Activated CD8-positive, alpha-beta memory T cell treated with anti-CD3 and anti-CD28 coated beads, Interleukin-2, amount 10 ng/mL, durations not matched to agents 7 days and 5 days (primary cell): ENCODE data around the gene LYRM7. TPM values are rescaled to one million over a fixed set of nuclear protein-coding genes. Genes with fewer than 3 reads are reported as not detected.

Experiments
- ATAC-seq: fragments of 150-1000 bp; cut with Tn5 transposase; one replicate; pipeline ENCODE4 v1.10.0; 2021; ENCODE audit warnings: moderate library complexity
- CTCF ChIA-PET: fragments of 350-600 bp; sonication (Branson Sonifier 250); formaldehyde crosslinking; loops from one replicate; lab custom pipeline; 2021; ENCODE audit warnings: antibody characterized with exemption; lab: Charles Lee
- DNase-seq: peaks from one replicate; pipeline ENCODE4 v3.0.0-alpha.2; 2020
- H3K27ac Mint-ChIP-seq: one replicate; pipeline ENCODE4 v1.8.0; 2021; ENCODE audit warnings: mild to moderate bottlenecking, mixed read lengths
- H3K27me3 Mint-ChIP-seq: one replicate; pipeline ENCODE4 v1.8.0; 2021; ENCODE audit warnings: mixed read lengths
- H3K36me3 Mint-ChIP-seq: one replicate; pipeline ENCODE4 v1.8.0; 2021; ENCODE audit warnings: mild to moderate bottlenecking, mixed read lengths
- H3K4me1 Mint-ChIP-seq: one replicate; pipeline ENCODE4 v1.8.0; 2021; ENCODE audit warnings: mixed read lengths
- H3K4me3 Mint-ChIP-seq: one replicate; pipeline ENCODE4 v1.8.0; 2021; ENCODE audit warnings: mild to moderate bottlenecking, moderate library complexity, mixed read lengths
- H3K9me3 Mint-ChIP-seq: one replicate; pipeline ENCODE4 v1.8.0; 2022; ENCODE audit warnings: low read depth, mixed read lengths
- total RNA-seq, 2 experiments: library from RNA; stranded (reverse); gene quantifications; one replicate each; pipeline ENCODE4 v1.2.3, GENCODE V29; 2021

The LYRM7 gene
- total RNA-seq, 2 experiments from 2014 or later = 12.2 to 15.4 TPM

DNA sequence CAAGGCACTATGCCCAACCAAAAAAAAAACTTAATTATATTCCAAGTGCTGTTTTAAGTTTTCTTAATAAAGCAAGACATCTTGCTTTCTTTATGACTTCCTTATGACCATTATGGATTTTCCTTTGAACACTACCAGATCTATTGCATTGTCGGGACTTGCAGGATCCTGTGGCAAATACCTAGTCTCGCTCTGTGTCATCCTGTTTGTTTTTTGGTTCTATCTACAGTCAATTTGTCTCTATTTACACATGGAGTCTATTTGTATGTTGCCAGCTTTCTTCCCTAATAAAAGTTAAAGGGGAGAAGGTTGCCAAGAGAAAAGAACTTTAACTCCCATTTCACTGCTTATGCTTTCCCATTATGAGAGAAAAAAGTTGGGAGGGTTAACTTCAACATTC lies 10.6 kb upstream of the LYRM7 start:
- peaks cover 48% of the 10 kb centered on the region for H3K4me1 Mint-ChIP-seq
- H3K27ac Mint-ChIP-seq = no peak overlapping the region
- H3K27me3 Mint-ChIP-seq = no peaks in the 10 kb centered on the region
- H3K4me3 Mint-ChIP-seq = no peak overlapping the region
- peaks cover 73% of the 10 kb centered on the region for H3K36me3 Mint-ChIP-seq
- no peak for DNase-seq
- CTCF ChIA-PET = interaction anchor here (0.8 to 1.3 kb wide), 2 partner anchors 222 to 254 kb away, joined by 3 read pairs; no protein-coding TSS in a partner anchor
- no peaks in the 10 kb centered on the region for H3K9me3 Mint-ChIP-seq
- ATAC-seq = no peak

GRCh38 chr5:131163276-131164119 lies 7.2 kb upstream of the LYRM7 start:
- no peaks in the 10 kb centered on the region for H3K9me3 Mint-ChIP-seq
- H3K36me3 Mint-ChIP-seq = peaks cover 53% of the 10 kb centered on the region
- no peaks in the 10 kb centered on the region for H3K27me3 Mint-ChIP-seq
- CTCF ChIA-PET = interaction anchor here (0.9 to 1.2 kb wide), 4 partner anchors 101 to 251 kb away, joined by 3 to 4 read pairs (median 4); partner anchors contain the start of gene CDC42SE2
- ATAC-seq (no peak), DNase-seq (no peak)
- H3K27ac Mint-ChIP-seq = peak overlapping the region; percentile 90
- H3K4me1 Mint-ChIP-seq = peaks cover 49% of the 10 kb centered on the region
- peak overlapping the region; percentile 83 for H3K4me3 Mint-ChIP-seq

DNA sequence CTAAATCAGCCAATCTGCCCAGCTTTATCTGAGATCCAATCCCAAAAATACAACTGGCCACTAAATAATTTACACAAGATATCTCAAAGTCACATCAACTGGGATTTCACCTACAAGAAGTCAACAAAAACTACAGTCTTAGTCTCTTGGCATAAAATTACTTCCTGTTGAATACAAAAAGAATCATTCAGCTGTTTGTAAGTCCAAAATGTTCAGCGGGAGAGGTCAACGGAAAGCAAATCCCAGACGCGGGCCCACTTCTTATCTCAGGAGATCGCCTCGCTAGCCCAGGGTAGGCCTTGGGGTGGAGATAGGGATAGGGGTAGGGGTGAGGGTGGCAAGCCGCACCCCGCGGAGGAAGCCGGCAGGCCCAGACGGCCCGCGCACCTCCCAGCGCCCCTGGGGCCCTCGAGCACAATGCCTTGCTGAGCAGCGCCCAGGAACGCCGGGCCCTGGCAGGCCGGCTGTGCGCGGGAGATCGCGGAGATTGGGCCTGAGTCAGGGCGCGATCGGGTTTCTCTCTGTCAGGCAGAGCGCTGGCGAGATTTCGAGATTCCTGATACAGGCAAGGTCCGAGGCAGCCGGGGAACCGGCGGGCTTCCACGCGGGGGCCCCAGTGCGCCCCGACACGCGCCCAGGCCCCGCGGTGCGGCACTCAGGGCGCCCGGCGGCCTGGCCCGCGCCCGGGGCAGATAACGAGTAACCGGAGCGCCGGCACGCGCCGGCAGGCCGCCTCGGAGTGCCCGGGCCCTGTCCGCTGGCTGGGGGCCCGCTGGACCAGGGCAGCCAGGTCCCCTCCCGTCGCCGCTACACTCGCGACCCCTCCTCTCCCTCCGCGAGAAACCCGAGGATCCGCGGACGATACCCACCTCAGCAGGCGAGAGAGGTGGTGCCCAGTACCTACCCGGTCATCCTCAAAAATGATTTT lies 6.3 kb upstream of the LYRM7 start:
- Mint-ChIP-seq H3K27me3 (no peaks in the 10 kb centered on the region), H3K9me3 (no peaks in the 10 kb centered on the region), H3K27ac (peak overlapping the region; percentile 97), H3K4me3 (peak overlapping the region; percentile 83), H3K36me3 (peaks cover 43% of the 10 kb centered on the region), H3K4me1 (peaks cover 46% of the 10 kb centered on the region)
- ATAC-seq (peak; percentile 77), DNase-seq (peak; percentile 83)
- CTCF ChIA-PET = interaction anchor here (0.9 to 1.3 kb wide), 7 partner anchors 10 to 250 kb away, joined by 3 to 6 read pairs (median 4); partner anchors contain the start of gene CDC42SE2

DNA sequence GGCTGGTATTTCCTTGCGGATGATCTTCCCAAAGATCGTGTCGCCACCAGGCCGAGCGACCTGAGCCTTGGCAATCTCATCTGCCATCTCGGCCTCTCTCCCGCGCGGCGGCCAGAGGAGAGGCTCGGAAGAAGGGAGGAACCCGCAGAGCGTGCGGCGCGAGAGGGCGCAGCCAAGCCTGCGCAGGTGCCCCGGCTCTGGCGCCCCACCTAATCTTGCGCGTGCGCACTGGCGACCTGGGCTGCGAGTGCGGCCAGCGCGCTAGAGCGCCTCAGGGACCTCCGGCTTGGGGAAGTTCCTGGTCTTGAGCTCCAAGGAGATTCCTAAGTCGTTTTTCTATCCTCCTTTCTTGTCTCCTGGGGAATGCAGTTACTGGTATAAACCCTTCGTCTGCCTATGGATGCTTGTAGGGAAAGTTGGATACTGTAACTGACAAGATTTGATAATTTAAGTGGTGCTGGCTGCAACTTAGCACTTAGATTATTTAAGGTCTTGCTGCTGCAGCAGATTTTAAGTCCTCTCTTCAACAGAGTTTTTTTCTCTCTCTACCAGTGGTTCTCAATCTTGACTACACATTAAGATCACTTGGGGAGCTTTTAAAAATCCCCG lies 5.5 kb upstream of the LYRM7 start, which contains the start of gene HINT1:
HINT1 (minus strand) TSS at position 138 of the 609 bp plus-strand sequence; CDS start at position 87, 51 bp downstream.
- H3K36me3 Mint-ChIP-seq = peaks cover 37% of the 10 kb centered on the region
- CTCF ChIA-PET = interaction anchor here (0.6 to 1.5 kb wide), 12 partner anchors 9 to 251 kb away, joined by 3 to 6 read pairs (median 3); no protein-coding TSS in a partner anchor
- peak; percentile 87 for ATAC-seq
- DNase-seq = peak; percentile 95
- H3K27ac Mint-ChIP-seq = peak within 1 kb of the TSS; percentile 97
- peaks cover 48% of the 10 kb centered on the region for H3K4me1 Mint-ChIP-seq
- H3K27me3 Mint-ChIP-seq = no peaks in the 10 kb centered on the region
- no peaks in the 10 kb centered on the region for H3K9me3 Mint-ChIP-seq
- peak within 1 kb of the TSS; percentile 83 for H3K4me3 Mint-ChIP-seq

DNA sequence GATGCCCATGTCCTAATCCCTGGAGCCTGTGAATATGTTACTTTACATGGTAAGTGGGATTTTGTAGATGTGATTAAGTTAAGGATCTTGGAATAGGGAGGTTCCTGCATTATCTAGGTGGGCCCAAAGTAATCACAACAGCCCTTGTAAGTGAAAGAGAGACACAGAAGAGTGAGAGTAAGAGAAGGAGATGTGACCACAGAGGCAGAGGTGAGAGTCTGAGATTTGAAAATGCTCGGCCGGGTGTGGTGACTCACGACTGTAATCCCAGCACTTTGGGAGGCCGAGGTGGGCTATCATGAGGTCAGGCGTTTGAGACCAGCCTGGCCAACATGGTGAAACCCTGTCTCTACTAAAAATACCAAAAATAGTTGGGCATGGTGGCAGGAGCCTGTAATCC lies 3.1 kb upstream of the LYRM7 start:
- H3K4me3 Mint-ChIP-seq = no peak overlapping the region
- DNase-seq (no peak), ATAC-seq (no peak)
- peaks cover 48% of the 10 kb centered on the region for H3K4me1 Mint-ChIP-seq
- H3K9me3 Mint-ChIP-seq = no peaks in the 10 kb centered on the region
- peaks cover 15% of the 10 kb centered on the region for H3K36me3 Mint-ChIP-seq
- H3K27ac Mint-ChIP-seq = no peak overlapping the region
- CTCF ChIA-PET = no interaction called here
- H3K27me3 Mint-ChIP-seq = no peaks in the 10 kb centered on the region

- H3K9me3 Mint-ChIP-seq = no peaks in the 10 kb centered on the region
- H3K4me1 Mint-ChIP-seq = peaks cover 57% of the 10 kb centered on the region
- DNase-seq = no peak
- peaks cover 7% of the 10 kb centered on the region for H3K36me3 Mint-ChIP-seq
- ATAC-seq = no peak
- CTCF ChIA-PET = interaction anchor here (1.1 kb wide), 1 partner anchor 214 kb away, joined by 3 read pairs; no protein-coding TSS in a partner anchor
- H3K4me3 Mint-ChIP-seq = peak overlapping the region; percentile 96
- H3K27ac Mint-ChIP-seq = peak overlapping the region; percentile 93
- H3K27me3 Mint-ChIP-seq = no peaks in the 10 kb centered on the region
Measured at GRCh38 chr5:131169810-131170539, 769 bp upstream of the LYRM7 start.

GRCh38 chr5:131171276-131171810 lies 599 bp downstream of the LYRM7 start:
- peaks cover 8% of the 10 kb centered on the region for H3K36me3 Mint-ChIP-seq
- H3K27ac Mint-ChIP-seq = peak overlapping the region; percentile 93
- no peaks in the 10 kb centered on the region for H3K9me3 Mint-ChIP-seq
- CTCF ChIA-PET = interaction anchor here (0.9 kb wide), 1 partner anchor 94 kb away, joined by 3 read pairs; no protein-coding TSS in a partner anchor
- H3K27me3 Mint-ChIP-seq = no peaks in the 10 kb centered on the region
- ATAC-seq (no peak), DNase-seq (peak; percentile 52)
- H3K4me1 Mint-ChIP-seq = peaks cover 50% of the 10 kb centered on the region
- peak overlapping the region; percentile 96 for H3K4me3 Mint-ChIP-seq

DNA sequence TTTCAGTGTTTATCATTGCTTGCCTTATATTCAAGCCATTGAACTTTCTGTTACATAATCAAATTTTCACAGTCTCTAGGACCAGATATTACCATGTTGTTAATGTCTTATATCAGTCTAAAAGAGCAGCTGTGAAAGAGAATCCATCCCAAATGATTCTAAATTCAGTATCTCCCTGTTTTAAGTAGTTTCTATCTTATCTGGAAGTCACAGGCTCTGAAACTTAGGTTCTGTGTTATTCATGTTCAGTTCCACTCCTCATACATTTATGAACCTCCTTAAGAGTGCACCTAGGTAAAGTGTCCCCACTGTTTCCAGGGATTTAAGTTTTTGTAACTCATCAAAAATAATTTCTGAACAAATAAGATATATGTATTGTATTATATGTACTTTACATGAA lies 9.7 kb downstream of the LYRM7 start:
- CTCF ChIA-PET = no interaction called here
- H3K4me3 Mint-ChIP-seq = no peak overlapping the region

GRCh38 chr5:131182839-131183238 lies 12.1 kb downstream of the LYRM7 start:
- no peak overlapping the region for H3K4me3 Mint-ChIP-seq
- CTCF ChIA-PET = no interaction called here
- H3K27ac Mint-ChIP-seq = no peak overlapping the region
- ATAC-seq = no peak
- H3K36me3 Mint-ChIP-seq = peaks cover 15% of the 10 kb centered on the region
- H3K4me1 Mint-ChIP-seq = peaks cover 9% of the 10 kb centered on the region
- no peaks in the 10 kb centered on the region for H3K9me3 Mint-ChIP-seq
- no peak for DNase-seq
- H3K27me3 Mint-ChIP-seq = no peaks in the 10 kb centered on the region

More for the DNA sequence above, 9.7 kb downstream of the LYRM7 start:
- Mint-ChIP-seq H3K9me3 (no peaks in the 10 kb centered on the region), H3K4me1 (peaks cover 17% of the 10 kb centered on the region), H3K27me3 (no peaks in the 10 kb centered on the region), H3K36me3 (peaks cover 19% of the 10 kb centered on the region), H3K27ac (no peak overlapping the region)
- no peak for ATAC-seq
- no peak for DNase-seq

DNA sequence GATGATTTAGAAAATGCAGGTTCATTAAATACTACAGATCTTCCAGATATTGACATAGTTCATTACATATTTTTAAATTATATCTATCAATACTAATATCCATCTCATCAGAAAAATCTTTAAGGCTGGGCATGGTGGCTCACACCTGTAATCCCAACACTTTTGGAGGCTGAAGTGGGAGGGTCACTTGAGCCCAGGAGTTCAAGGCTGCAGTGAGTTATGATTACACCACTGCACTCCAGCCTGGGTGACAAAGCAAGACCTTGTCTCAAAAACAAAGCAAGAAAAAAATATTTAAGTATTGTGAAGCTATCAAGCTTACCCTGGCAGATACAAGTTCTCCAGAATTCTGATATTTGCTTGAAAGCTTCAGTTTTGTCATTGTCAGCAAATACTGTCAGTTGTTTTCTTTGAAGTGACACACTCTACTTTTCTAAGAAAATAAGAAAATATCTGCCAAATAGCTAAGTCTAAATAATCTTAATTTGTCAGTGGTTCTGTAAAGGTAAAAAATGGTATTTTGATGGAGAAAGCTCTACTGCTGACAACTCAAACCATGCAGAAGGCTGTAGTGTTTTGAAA lies 14.9 kb downstream of the LYRM7 start:
- no peak for DNase-seq
- ATAC-seq = no peak
- H3K27me3 Mint-ChIP-seq = no peaks in the 10 kb centered on the region
- H3K4me1 Mint-ChIP-seq = peaks cover 6% of the 10 kb centered on the region
- H3K36me3 Mint-ChIP-seq = peaks cover 17% of the 10 kb centered on the region
- H3K4me3 Mint-ChIP-seq = no peak overlapping the region
- no peak overlapping the region for H3K27ac Mint-ChIP-seq
- no peaks in the 10 kb centered on the region for H3K9me3 Mint-ChIP-seq
- CTCF ChIA-PET = interaction anchor here (1.6 kb wide), 1 partner anchor 18 kb away, joined by 3 read pairs; no protein-coding TSS in a partner anchor

DNA sequence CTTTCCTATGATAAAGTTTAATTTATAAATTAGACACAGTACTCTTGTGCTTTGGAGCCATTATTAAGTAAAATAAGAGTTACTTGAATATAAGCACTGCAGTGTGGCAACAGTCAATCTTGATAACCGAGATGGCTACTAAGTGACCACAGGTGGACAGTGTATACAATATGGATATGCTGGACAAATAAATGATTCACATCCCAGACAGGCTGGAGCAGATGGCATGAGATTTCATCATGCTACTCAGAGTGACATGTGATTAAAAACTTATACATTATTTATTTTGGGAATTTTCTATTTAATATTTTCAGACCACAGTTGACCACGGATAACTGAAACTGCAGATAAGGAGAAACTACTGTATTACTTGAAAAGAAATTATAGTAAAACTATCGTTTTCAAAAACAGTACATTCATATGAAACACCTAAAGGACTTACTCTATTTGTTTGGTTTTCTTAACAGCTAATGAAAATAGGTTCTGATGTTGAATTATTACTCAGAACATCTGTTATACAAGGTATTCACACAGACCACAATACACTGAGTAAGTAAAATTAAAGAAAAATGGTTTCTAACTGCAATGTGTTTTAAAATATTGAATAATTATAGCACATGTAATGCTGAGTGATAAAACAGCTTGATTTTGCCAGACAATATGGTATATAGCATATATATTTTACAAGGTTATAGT lies 16.0 kb downstream of the LYRM7 start:
- CTCF ChIA-PET = no interaction called here
- H3K27ac Mint-ChIP-seq = no peak overlapping the region
- no peak for DNase-seq
- peaks cover 22% of the 10 kb centered on the region for H3K36me3 Mint-ChIP-seq
- H3K4me3 Mint-ChIP-seq = no peak overlapping the region
- ATAC-seq = no peak
- H3K9me3 Mint-ChIP-seq = no peaks in the 10 kb centered on the region
- H3K4me1 Mint-ChIP-seq = peaks cover 6% of the 10 kb centered on the region
- no peaks in the 10 kb centered on the region for H3K27me3 Mint-ChIP-seq
